ENCODE results near the gene PLA2G4C. TPM values are rescaled to one million over a fixed set of nuclear protein-coding genes. Genes with fewer than 3 reads are reported as not detected.

Gene PLA2G4C
- total and polyA plus RNA-seq, 4 donors: 1.1 to 5.9 (median 3.1) TPM

- Histone ChIP-seq H3K9me3 (ENCODE audit: control insufficient read depth in 4 of 4, low read length in 3 of 4) (no peaks in the 10 kb centered on the region), H3K4me3 (ENCODE audit: low read depth in 1 of 3, low read length in 3 of 3) (no peak overlapping the region), H3K27me3 (ENCODE audit: control insufficient read depth in 4 of 4, insufficient read depth in 4 of 4, low read length in 3 of 4) (no peaks in the 10 kb centered on the region), H3K4me1 (ENCODE audit: control insufficient read depth in 4 of 4, insufficient read depth in 4 of 4, low read length in 3 of 4) (peaks cover 8 to 32% (median 31%) of the 10 kb centered on the region in 4 donors), H3K9ac (ENCODE audit: low read depth in 1 of 2, low read length in 2 of 2) (no peak overlapping the region), H3K27ac (ENCODE audit: low read depth in 1 of 2, low read length in 2 of 2) (peak overlapping the region in 1 of 2 donors; percentile 31), H3K36me3 (ENCODE audit: control insufficient read depth in 4 of 4, insufficient read depth in 3 of 4, low read depth in 1 of 4, low read length in 3 of 4) (peaks cover 0 to 8% (median 1%) of the 10 kb centered on the region in 4 donors)
- TF ChIP-seq, protein P1, sequence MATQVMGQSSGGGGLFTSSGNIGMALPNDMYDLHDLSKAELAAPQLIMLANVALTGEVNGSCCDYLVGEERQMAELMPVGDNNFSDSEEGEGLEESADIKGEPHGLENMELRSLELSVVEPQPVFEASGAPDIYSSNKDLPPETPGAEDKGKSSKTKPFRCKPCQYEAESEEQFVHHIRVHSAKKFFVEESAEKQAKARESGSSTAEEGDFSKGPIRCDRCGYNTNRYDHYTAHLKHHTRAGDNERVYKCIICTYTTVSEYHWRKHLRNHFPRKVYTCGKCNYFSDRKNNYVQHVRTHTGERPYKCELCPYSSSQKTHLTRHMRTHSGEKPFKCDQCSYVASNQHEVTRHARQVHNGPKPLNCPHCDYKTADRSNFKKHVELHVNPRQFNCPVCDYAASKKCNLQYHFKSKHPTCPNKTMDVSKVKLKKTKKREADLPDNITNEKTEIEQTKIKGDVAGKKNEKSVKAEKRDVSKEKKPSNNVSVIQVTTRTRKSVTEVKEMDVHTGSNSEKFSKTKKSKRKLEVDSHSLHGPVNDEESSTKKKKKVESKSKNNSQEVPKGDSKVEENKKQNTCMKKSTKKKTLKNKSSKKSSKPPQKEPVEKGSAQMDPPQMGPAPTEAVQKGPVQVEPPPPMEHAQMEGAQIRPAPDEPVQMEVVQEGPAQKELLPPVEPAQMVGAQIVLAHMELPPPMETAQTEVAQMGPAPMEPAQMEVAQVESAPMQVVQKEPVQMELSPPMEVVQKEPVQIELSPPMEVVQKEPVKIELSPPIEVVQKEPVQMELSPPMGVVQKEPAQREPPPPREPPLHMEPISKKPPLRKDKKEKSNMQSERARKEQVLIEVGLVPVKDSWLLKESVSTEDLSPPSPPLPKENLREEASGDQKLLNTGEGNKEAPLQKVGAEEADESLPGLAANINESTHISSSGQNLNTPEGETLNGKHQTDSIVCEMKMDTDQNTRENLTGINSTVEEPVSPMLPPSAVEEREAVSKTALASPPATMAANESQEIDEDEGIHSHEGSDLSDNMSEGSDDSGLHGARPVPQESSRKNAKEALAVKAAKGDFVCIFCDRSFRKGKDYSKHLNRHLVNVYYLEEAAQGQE (IDR thresholded peaks at IDR 0.05): peak; percentile 17
- TF ChIP-seq NR2F2 (IDR thresholded peaks at IDR 0.05) (no peak), HNF4A (conservative IDR thresholded peaks at IDR 0.05) (peak in 1 of 2 donors; percentile 13), EGR1 (IDR thresholded peaks at IDR 0.05; ENCODE audit: low read depth in 2 of 2) (no peak), SP1 (IDR thresholded peaks at IDR 0.05) (no peak), JUND (IDR thresholded peaks at IDR 0.05) (no peak), MAX (IDR thresholded peaks at IDR 0.05) (no peak), RAD21 (IDR thresholded peaks at IDR 0.05) (no peak), CTCF (IDR thresholded peaks at IDR 0.05; ENCODE audit: low read depth, low read length, missing input control) (no peak), YY1 (IDR thresholded peaks at IDR 0.05) (no peak), HNF4G (IDR thresholded peaks at IDR 0.05) (no peak), RXRA (IDR thresholded peaks at IDR 0.05) (peak in 1 of 2 donors; percentile 25), FOXA1 (IDR thresholded peaks at IDR 0.05) (peak; percentile 13), ZBTB33 (IDR thresholded peaks at IDR 0.05) (no peak), FOXA2 (IDR thresholded peaks at IDR 0.05) (no peak)
- 79% methylated on average over 4 of the region's 4 CpGs for WGBS
- no peak for DNase-seq (ENCODE audit: low spot score)
Observed at GRCh38 chr19:48147597-48148175, 37.1 kb upstream of the PLA2G4C start.

DNA sequence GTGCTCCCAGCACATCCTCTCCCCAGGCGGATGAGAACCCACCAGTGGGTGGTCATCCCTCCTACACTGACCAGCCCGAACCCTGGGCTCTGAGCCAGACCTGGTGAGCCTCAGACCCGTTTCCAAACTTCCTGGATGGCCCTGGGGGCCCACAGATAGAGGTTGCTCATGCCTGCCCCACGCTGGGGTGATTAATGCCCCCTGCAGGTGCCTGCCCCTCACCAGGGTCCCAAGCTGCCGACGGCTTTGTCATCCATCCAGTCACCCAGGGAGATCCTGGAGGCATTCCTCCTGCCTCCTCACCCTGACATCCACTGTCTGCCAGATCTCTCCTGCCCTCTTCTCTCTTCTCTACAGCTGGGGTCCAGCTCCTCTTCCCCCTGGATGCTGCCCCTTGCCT, 28.4 kb upstream of the PLA2G4C start:
- no peak for DNase-seq (ENCODE audit: low spot score)
- WGBS: 93% methylated on average over 6 of the region's 6 CpGs
- Histone ChIP-seq H3K27me3 (ENCODE audit: control insufficient read depth in 4 of 4, insufficient read depth in 4 of 4, low read length in 3 of 4) (no peaks in the 10 kb centered on the region), H3K36me3 (ENCODE audit: control insufficient read depth in 4 of 4, insufficient read depth in 3 of 4, low read depth in 1 of 4, low read length in 3 of 4) (peaks cover 0 to 12% (median 1%) of the 10 kb centered on the region in 4 donors), H3K4me1 (ENCODE audit: control insufficient read depth in 4 of 4, insufficient read depth in 4 of 4, low read length in 3 of 4) (no peaks in the 10 kb centered on the region), H3K9ac (ENCODE audit: low read depth in 1 of 2, low read length in 2 of 2) (no peak overlapping the region), H3K27ac (ENCODE audit: low read depth in 1 of 2, low read length in 2 of 2) (no peak overlapping the region), H3K9me3 (ENCODE audit: control insufficient read depth in 4 of 4, low read length in 3 of 4) (no peaks in the 10 kb centered on the region), H3K4me3 (ENCODE audit: low read depth in 1 of 3, low read length in 3 of 3) (no peak overlapping the region)
- TF ChIP-seq TAF1 (conservative IDR thresholded peaks at IDR 0.05) (no peak), CTCF (IDR thresholded peaks at IDR 0.05; ENCODE audit: low read depth, low read length, missing input control) (no peak), GABPA (IDR thresholded peaks at IDR 0.05 in 1 of 2, conservative IDR thresholded peaks at IDR 0.05 in 1 of 2) (no peak)

All from liver (tissue), 9 donors.